ENCODE results near the gene TAF11.

The TAF11 gene

GRCh38 chr6:34906826-34907225 is 19.0 kb upstream of the TAF11 start:
- Histone ChIP-seq H3K9ac (ENCODE audit: low read depth, low read length, poor library complexity, severe bottlenecking) (no peak overlapping the region), H3K9me3 (ENCODE audit: insufficient read depth, low read depth, low read length) (no peaks in the 10 kb centered on the region), H4K20me1 (ENCODE audit: insufficient read depth, low read length, poor library complexity, severe bottlenecking) (peaks cover 15% of the 10 kb centered on the region), H3K79me2 (ENCODE audit: insufficient read depth, low read length) (peaks cover 19% of the 10 kb centered on the region; the same call in 1 of the 2 replicates), H3K4me3 (ENCODE audit: low read length, poor library complexity, severe bottlenecking) (no peak overlapping the region), H3F3A (ENCODE audit: low read depth) (no peaks in the 10 kb centered on the region), H2AFZ (ENCODE audit: low read length) (no peak overlapping the region), H3K36me3 (ENCODE audit: insufficient read depth, low read length) (no peaks in the 10 kb centered on the region), H3K4me2 (ENCODE audit: low read depth, low read length, poor library complexity, severe bottlenecking) (no peak overlapping the region), H3K9me2 (replicated peaks; ENCODE audit: low read depth, low read length) (no peaks in the 10 kb centered on the region), H3K27me3 (ENCODE audit: insufficient read depth, low read length, poor library complexity, severe bottlenecking) (peaks cover 6% of the 10 kb centered on the region), H3K4me1 (ENCODE audit: insufficient read depth, low read length, poor library complexity, severe bottlenecking) (peaks cover 6% of the 10 kb centered on the region)
- TF ChIP-seq CTCF (conservative IDR thresholded peaks at IDR 0.05; ENCODE audit: low read length) (no peak), EZH2phosphoT487 (IDR thresholded peaks at IDR 0.05; ENCODE audit: borderline replicate concordance) (no peak)

- no peaks in the 10 kb centered on the region for H3K9me3 ChIP-seq (ENCODE audit: insufficient read depth, low read depth, low read length)
- peaks cover 21% of the 10 kb centered on the region; the same call in 1 of the 2 replicates for H3K79me2 ChIP-seq (ENCODE audit: insufficient read depth, low read length)
- H3K36me3 ChIP-seq (ENCODE audit: insufficient read depth, low read length), result no peaks in the 10 kb centered on the region
- no peaks in the 10 kb centered on the region for H3K4me1 ChIP-seq (ENCODE audit: insufficient read depth, low read length, poor library complexity, severe bottlenecking)
- no peak overlapping the region for H3K4me2 ChIP-seq (ENCODE audit: low read depth, low read length, poor library complexity, severe bottlenecking)
- no peak overlapping the region for H3K9ac ChIP-seq (ENCODE audit: low read depth, low read length, poor library complexity, severe bottlenecking)
- no peaks in the 10 kb centered on the region for H3K27me3 ChIP-seq (ENCODE audit: insufficient read depth, low read length, poor library complexity, severe bottlenecking)
- H2AFZ ChIP-seq (ENCODE audit: low read length), result no peak overlapping the region
- peaks cover 3% of the 10 kb centered on the region for H4K20me1 ChIP-seq (ENCODE audit: insufficient read depth, low read length, poor library complexity, severe bottlenecking)
- no peaks in the 10 kb centered on the region for H3F3A ChIP-seq (ENCODE audit: low read depth)
- H3K4me3 ChIP-seq (ENCODE audit: low read length, poor library complexity, severe bottlenecking), result no peak overlapping the region
- no peaks in the 10 kb centered on the region for H3K9me2 ChIP-seq (replicated peaks; ENCODE audit: low read depth, low read length)
- TF ChIP-seq CTCF (conservative IDR thresholded peaks at IDR 0.05; ENCODE audit: low read length) (no peak), EZH2phosphoT487 (IDR thresholded peaks at IDR 0.05; ENCODE audit: borderline replicate concordance) (no peak)
Measured at GRCh38 chr6:34904990-34905613, 17.3 kb upstream of the TAF11 start.

GRCh38 chr6:34901930-34902329 is 14.1 kb upstream of the TAF11 start:
- Histone ChIP-seq H3K4me3 (ENCODE audit: low read length, poor library complexity, severe bottlenecking) (no peak overlapping the region), H3K79me2 (ENCODE audit: insufficient read depth, low read length) (peaks cover 45% of the 10 kb centered on the region; the same call in 1 of the 2 replicates), H3K9ac (ENCODE audit: low read depth, low read length, poor library complexity, severe bottlenecking) (no peak overlapping the region), H4K20me1 (ENCODE audit: insufficient read depth, low read length, poor library complexity, severe bottlenecking) (peaks cover 9% of the 10 kb centered on the region), H3K4me2 (ENCODE audit: low read depth, low read length, poor library complexity, severe bottlenecking) (no peak overlapping the region), H3K4me1 (ENCODE audit: insufficient read depth, low read length, poor library complexity, severe bottlenecking) (peaks cover 11% of the 10 kb centered on the region), H3F3A (ENCODE audit: low read depth) (no peaks in the 10 kb centered on the region), H3K9me2 (replicated peaks; ENCODE audit: low read depth, low read length) (no peaks in the 10 kb centered on the region), H3K9me3 (ENCODE audit: insufficient read depth, low read depth, low read length) (no peaks in the 10 kb centered on the region), H3K27me3 (ENCODE audit: insufficient read depth, low read length, poor library complexity, severe bottlenecking) (no peaks in the 10 kb centered on the region), H2AFZ (ENCODE audit: low read length) (no peak overlapping the region), H3K36me3 (ENCODE audit: insufficient read depth, low read length) (no peaks in the 10 kb centered on the region)
- TF ChIP-seq CTCF (conservative IDR thresholded peaks at IDR 0.05; ENCODE audit: low read length) (no peak), EZH2phosphoT487 (IDR thresholded peaks at IDR 0.05; ENCODE audit: borderline replicate concordance) (no peak)
